ENCODE measurements around the gene SUOX. TPM values are rescaled to one million over a fixed set of nuclear protein-coding genes. Genes with fewer than 3 reads are reported as not detected.

Gene SUOX
- total RNA-seq, 2 experiments from 2014 or later = 0.82 to 1.2 TPM

DNA sequence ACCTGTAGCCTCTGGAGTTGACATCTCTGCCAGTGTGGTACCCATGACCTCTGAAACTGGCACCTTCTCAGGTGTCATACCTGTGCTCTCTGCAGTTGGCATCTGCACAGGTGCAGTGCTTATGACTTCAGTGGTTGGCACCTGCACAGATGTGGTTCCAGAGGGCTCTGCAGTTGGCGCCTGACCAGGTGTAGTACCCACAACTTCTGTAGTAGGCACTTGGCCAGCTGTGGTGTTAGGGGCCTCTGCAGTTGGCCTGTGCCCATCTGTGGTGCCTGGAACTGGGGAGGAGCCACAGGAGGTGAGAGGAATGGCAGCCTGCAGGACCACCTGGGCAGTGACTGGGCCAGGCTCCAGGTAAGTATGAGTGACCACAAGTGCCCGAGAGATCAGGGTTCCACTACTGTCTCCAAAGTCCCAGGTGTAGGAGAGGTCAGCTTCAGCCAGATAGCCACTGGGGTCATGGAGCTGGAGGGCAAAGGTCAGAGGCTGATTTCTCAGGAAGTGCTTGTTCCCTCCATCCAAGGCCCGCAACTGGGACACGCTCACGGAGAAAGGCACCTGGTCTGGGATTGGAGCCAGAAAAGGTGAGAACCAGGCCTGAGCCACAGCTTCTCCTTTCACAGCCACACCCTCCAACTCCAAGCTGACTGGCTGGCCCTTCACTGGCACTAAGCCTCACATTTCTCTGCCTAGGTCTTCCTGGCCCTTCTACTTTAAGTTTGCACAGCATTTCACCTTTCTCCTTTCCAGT lies 39.8 kb upstream of the SUOX start:
- Mint-ChIP-seq H3K27me3 (no peaks in the 10 kb centered on the region), H3K4me1 (ENCODE audit: low read depth) (peaks cover 24% of the 10 kb centered on the region), H3K4me3 (no peak overlapping the region), H3K9me3 (no peaks in the 10 kb centered on the region), H3K27ac (peak overlapping the region; percentile 81), H3K36me3 (ENCODE audit: low read depth) (peaks cover 38% of the 10 kb centered on the region)
- H3K36me3 ChIP-seq (ENCODE audit: insufficient read depth, low read length) = peaks cover 30% of the 10 kb centered on the region
- TF ChIP-seq, protein P1, sequence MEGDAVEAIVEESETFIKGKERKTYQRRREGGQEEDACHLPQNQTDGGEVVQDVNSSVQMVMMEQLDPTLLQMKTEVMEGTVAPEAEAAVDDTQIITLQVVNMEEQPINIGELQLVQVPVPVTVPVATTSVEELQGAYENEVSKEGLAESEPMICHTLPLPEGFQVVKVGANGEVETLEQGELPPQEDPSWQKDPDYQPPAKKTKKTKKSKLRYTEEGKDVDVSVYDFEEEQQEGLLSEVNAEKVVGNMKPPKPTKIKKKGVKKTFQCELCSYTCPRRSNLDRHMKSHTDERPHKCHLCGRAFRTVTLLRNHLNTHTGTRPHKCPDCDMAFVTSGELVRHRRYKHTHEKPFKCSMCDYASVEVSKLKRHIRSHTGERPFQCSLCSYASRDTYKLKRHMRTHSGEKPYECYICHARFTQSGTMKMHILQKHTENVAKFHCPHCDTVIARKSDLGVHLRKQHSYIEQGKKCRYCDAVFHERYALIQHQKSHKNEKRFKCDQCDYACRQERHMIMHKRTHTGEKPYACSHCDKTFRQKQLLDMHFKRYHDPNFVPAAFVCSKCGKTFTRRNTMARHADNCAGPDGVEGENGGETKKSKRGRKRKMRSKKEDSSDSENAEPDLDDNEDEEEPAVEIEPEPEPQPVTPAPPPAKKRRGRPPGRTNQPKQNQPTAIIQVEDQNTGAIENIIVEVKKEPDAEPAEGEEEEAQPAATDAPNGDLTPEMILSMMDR (IDR thresholded peaks at IDR 0.05) = no peak
- H3K9me3 ChIP-seq (ENCODE audit: control insufficient read depth in 1 of 2, insufficient read depth in 1 of 2, low read length in 2 of 2) = no peaks in the 10 kb centered on the region
- ATAC-seq (ENCODE audit: poor library complexity) = no peak
- POLR2A ChIA-PET = interaction anchor here (0.6 to 6.0 kb wide), 16 partner anchors 8 to 492 kb away, joined by 3 to 72 read pairs (median 4); partner anchors contain the start of genes DGKA, ORMDL2, RAB5B and SARNP
- H3K4me3 ChIP-seq (ENCODE audit: low read length) = no peak overlapping the region
- H3K4me1 ChIP-seq (ENCODE audit: insufficient read depth, low read length) = peaks cover 20% of the 10 kb centered on the region
- H3K27me3 ChIP-seq (ENCODE audit: control insufficient read depth in 1 of 2, insufficient read depth in 2 of 2, low read length in 2 of 2) = no peaks in the 10 kb centered on the region
- no peak for DNase-seq
- intact Hi-C loops (cut with DNase I, micrococcal nuclease) = loop anchor here in 1 of 2 experiments (5.0 kb wide), 1 partner anchor 215 kb away; the partner anchor contains the start of gene GDF11
- CTCF ChIA-PET = interaction anchor here (0.6 to 1.6 kb wide), 2 partner anchors 27 to 169 kb away, joined by 3 read pairs; no protein-coding TSS in a partner anchor
- H3K27ac ChIP-seq (ENCODE audit: low read depth in 1 of 2, low read length in 2 of 2) = peak overlapping the region; percentile 38 to 44

DNA sequence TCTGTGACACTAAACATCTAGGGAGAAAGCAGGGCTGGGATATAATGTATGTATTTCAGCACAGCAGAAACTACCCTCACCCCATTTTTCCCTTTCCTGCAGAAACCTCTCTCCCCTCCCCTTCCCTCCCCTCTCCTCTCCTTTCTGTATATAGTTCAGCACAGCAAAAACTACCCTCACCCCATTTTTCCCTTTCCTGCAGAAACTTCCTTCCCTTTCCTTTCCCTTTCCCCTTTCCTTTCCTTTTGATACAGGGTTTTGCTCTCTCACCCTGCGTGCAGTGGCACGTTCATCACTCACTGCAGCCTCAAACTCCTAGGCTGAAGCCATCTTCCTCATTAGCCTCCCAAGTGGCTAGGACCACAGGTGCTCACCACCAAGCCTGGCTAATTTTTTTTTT lies 33.3 kb upstream of the SUOX start:
- intact Hi-C loops (cut with DNase I, micrococcal nuclease) = loop anchor here in 1 of 2 experiments (2.0 kb wide), 1 partner anchor 15 kb away; no protein-coding TSS in a partner anchor
- Mint-ChIP-seq H3K9me3 (no peaks in the 10 kb centered on the region), H3K27ac (no peak overlapping the region), H3K27me3 (no peaks in the 10 kb centered on the region), H3K4me1 (ENCODE audit: low read depth) (peaks cover 33% of the 10 kb centered on the region), H3K36me3 (ENCODE audit: low read depth) (peaks cover 9% of the 10 kb centered on the region), H3K4me3 (no peak overlapping the region)
- Histone ChIP-seq H3K9me3 (ENCODE audit: control insufficient read depth in 1 of 2, insufficient read depth in 1 of 2, low read length in 2 of 2) (no peaks in the 10 kb centered on the region), H3K4me1 (ENCODE audit: insufficient read depth, low read length) (peaks cover 26% of the 10 kb centered on the region), H3K36me3 (ENCODE audit: insufficient read depth, low read length) (no peaks in the 10 kb centered on the region), H3K27me3 (ENCODE audit: control insufficient read depth in 1 of 2, insufficient read depth in 2 of 2, low read length in 2 of 2) (no peaks in the 10 kb centered on the region), H3K4me3 (ENCODE audit: low read length) (no peak overlapping the region), H3K27ac (ENCODE audit: low read depth in 1 of 2, low read length in 2 of 2) (no peak overlapping the region)
- no peak for DNase-seq
- no peak for ATAC-seq (ENCODE audit: poor library complexity)
- ChIA-PET CTCF (no interaction called here), POLR2A (no interaction called here)
- TF ChIP-seq, protein P1 (IDR thresholded peaks at IDR 0.05) = no peak

DNA sequence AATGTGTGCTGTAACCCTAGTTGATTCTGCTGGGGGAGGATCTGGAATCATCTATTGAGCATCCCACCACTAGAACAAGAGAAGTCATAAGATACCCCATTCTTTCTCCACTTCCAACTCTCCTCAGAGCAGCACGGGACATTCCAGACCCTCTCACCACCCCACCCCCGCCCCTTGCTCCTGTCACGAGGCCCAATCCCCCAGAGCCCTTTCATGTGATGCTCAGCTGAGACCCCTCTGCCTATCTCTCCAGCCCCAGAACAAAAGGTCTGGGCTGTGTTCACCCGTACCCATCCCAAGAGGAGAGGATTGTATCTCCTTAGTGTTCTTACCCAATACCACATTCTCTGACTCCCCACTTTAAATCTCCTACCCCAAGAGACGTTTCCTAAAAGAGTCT lies 31.8 kb upstream of the SUOX start:
- H3K27ac Mint-ChIP-seq = peak overlapping the region; percentile 79
- peaks cover 23% of the 10 kb centered on the region for H3K4me1 ChIP-seq (ENCODE audit: insufficient read depth, low read length)
- no peaks in the 10 kb centered on the region for H3K27me3 Mint-ChIP-seq
- CTCF ChIA-PET = no interaction called here
- intact Hi-C loops (cut with DNase I, micrococcal nuclease) = loop anchor here in 1 of 2 experiments (2.0 kb wide), 1 partner anchor 16 kb away; no protein-coding TSS in a partner anchor
- peak overlapping the region; percentile 91 for H3K4me3 Mint-ChIP-seq
- TF ChIP-seq, protein P1 (IDR thresholded peaks at IDR 0.05) = no peak
- peaks cover 9% of the 10 kb centered on the region for H3K36me3 Mint-ChIP-seq (ENCODE audit: low read depth)
- no peak overlapping the region for H3K4me3 ChIP-seq (ENCODE audit: low read length)
- H3K9me3 Mint-ChIP-seq = no peaks in the 10 kb centered on the region
- H3K27ac ChIP-seq (ENCODE audit: low read depth in 1 of 2, low read length in 2 of 2) = no peak overlapping the region
- POLR2A ChIA-PET = interaction anchor here (0.7 to 1.9 kb wide), 2 partner anchors 9 to 1786 kb away, joined by 3 to 9 read pairs; partner anchors contain the start of gene RAB5B
- no peaks in the 10 kb centered on the region for H3K9me3 ChIP-seq (ENCODE audit: control insufficient read depth in 1 of 2, insufficient read depth in 1 of 2, low read length in 2 of 2)
- peaks cover 33% of the 10 kb centered on the region for H3K4me1 Mint-ChIP-seq (ENCODE audit: low read depth)
- no peaks in the 10 kb centered on the region for H3K36me3 ChIP-seq (ENCODE audit: insufficient read depth, low read length)
- H3K27me3 ChIP-seq (ENCODE audit: control insufficient read depth in 1 of 2, insufficient read depth in 2 of 2, low read length in 2 of 2) = no peaks in the 10 kb centered on the region
- DNase-seq (no peak), ATAC-seq (ENCODE audit: poor library complexity) (no peak)
